K562 (cell line): Measurements from ENCODE around the gene RCOR2. TPM values are rescaled to one million over a fixed set of nuclear protein-coding genes. Genes with fewer than 3 reads are reported as not detected.

Experiments
- BACH1 ChIP-seq: fragments of 200-800 bp; sonication (Bioruptor generic); IDR thresholded peaks from 2 replicates; pipeline ENCODE4 v1.6.1; 2016; ENCODE audit warnings: missing genetic modification characterization, missing compliant biosample characterization
- BRD4 ChIP-seq: fragments of 200-600 bp; sonication (generic); IDR thresholded peaks from 2 replicates; pipeline ENCODE4 v1.6.1; 2017; ENCODE audit warnings: inconsistent platforms
- CHD2 ChIP-seq: IDR thresholded peaks from 2 replicates; pipeline ENCODE4 v1.6.1; 2011; ENCODE audit warnings: low read depth, low read length
- CHD7 ChIP-seq: fragments of 200-600 bp; sonication (generic); IDR thresholded peaks from one replicate; pipeline ENCODE4 v1.6.1; 2012; ENCODE audit warnings: mild to moderate bottlenecking, low read depth, low read length, inconsistent platforms
- GATA2 ChIP-seq: sonication (generic); formaldehyde crosslinking; IDR thresholded peaks from 2 replicates; pipeline ENCODE4 v1.4.0; 2020; ENCODE audit warnings: mild to moderate bottlenecking, missing genetic modification reagents
- KLF6 ChIP-seq: fragments of 250-450 bp; sonication (Bioruptor Pico); IDR thresholded peaks from 2 replicates; pipeline ENCODE4 v1.4.0; 2020; ENCODE audit warnings: mild to moderate bottlenecking, moderate library complexity, borderline replicate concordance
- PHF8 ChIP-seq: fragments of 200-600 bp; sonication (generic); IDR thresholded peaks from 2 replicates; pipeline ENCODE4 v1.6.1; 2012; ENCODE audit warnings: mixed run types, mild to moderate bottlenecking, inconsistent platforms, low read length, moderate library complexity, borderline replicate concordance
- PML ChIP-seq: IDR thresholded peaks from 2 replicates; pipeline ENCODE4 v1.6.1; 2012; ENCODE audit warnings: low read length, inconsistent platforms
- THRB ChIP-seq: fragments of 450-650 bp; formaldehyde crosslinking; conservative IDR thresholded peaks from 2 replicates; pipeline ENCODE4 v1.4.0; 2022; ENCODE audit warnings: mild to moderate bottlenecking, missing genetic modification characterization
- ZNF174 ChIP-seq: fragments of 250-450 bp; sonication (Bioruptor Pico); IDR thresholded peaks from 2 replicates; pipeline ENCODE4 v1.4.0; 2020; ENCODE audit warnings: mild to moderate bottlenecking
- ZNF253 ChIP-seq: fragments of 250-450 bp; sonication (Bioruptor Pico); conservative IDR thresholded peaks from 2 replicates; pipeline ENCODE4 v1.6.1; 2021; ENCODE audit warnings: mild to moderate bottlenecking
- ZNF347 ChIP-seq: fragments of 450-650 bp; formaldehyde crosslinking; IDR thresholded peaks from 2 replicates; pipeline ENCODE4 v1.4.0; 2020; ENCODE audit warnings: low read depth, mild to moderate bottlenecking, moderate library complexity
- ZNF785 ChIP-seq: fragments of 250-450 bp; sonication (Bioruptor Pico); IDR thresholded peaks from 2 replicates; pipeline ENCODE4 v1.4.0; 2020; ENCODE audit warnings: mild to moderate bottlenecking
- polyA plus RNA-seq, 8 experiments: library from polyadenylated mRNA; depleted of rRNA in 4 of 8; stranded (reverse) in 5 of 8; unstranded in 3 of 8; fragments of >200 nt; fragmentation: Nextera tagmentation in 2 of 8; fragmentation: Illumina TruSeq in 1 of 8; extraction: Ambion mirVana in 2 of 8; extraction: Trizol in 1 of 8; gene quantifications; 2 replicates each; pipeline versions ENCODE4 v1.2.1 to v1.2.3, GENCODE V29; 2011 to 2014; ENCODE audit warnings: inconsistent platforms in 1 of 8, missing spikeins in 1 of 8
- total RNA-seq, 7 experiments: library from RNA; depleted of rRNA in 6 of 7; stranded (reverse); fragments of >200 nt in 6 of 7; fragmentation: Illumina TruSeq in 2 of 7; extraction: Trizol in 2 of 7; gene quantifications; 2 replicates each; pipeline versions ENCODE4 v1.2.1 to v1.2.3, GENCODE V29; 2011 to 2021; ENCODE audit warnings: low replicate concordance in 1 of 7
- TF ChIP-seq, protein P1 (sequence below): sonication (generic); formaldehyde crosslinking; IDR thresholded peaks from 2 replicates; pipeline ENCODE4 v1.8.0; 2023; ENCODE audit warnings: mild to moderate bottlenecking, missing genetic modification reagents

The RCOR2 gene
- total and polyA plus RNA-seq, 9 of the 15 experiments (the other 6 are each of a cell fraction or from before 2014, with no cell fraction given): 0.04 to 6.5 (median 2.5) TPM; not detected in 1

- TF ChIP-seq PML (no peak), BRD4 (no peak), ZNF253 (CRISPR knock-in tag) (no peak), ZNF174 (CRISPR knock-in tag) (no peak), PHF8 (no peak), BACH1 (tag) (no peak), ZNF347 (CRISPR knock-in tag) (no peak), THRB (CRISPR knock-in tag) (no peak), GATA2 (CRISPR knock-in tag) (no peak), ZNF785 (CRISPR knock-in tag) (no peak), KLF6 (CRISPR knock-in tag) (no peak; the same call in 1 of the 2 replicates), CHD2 (no peak), CHD7 (no peak)
- TF ChIP-seq, protein P1, sequence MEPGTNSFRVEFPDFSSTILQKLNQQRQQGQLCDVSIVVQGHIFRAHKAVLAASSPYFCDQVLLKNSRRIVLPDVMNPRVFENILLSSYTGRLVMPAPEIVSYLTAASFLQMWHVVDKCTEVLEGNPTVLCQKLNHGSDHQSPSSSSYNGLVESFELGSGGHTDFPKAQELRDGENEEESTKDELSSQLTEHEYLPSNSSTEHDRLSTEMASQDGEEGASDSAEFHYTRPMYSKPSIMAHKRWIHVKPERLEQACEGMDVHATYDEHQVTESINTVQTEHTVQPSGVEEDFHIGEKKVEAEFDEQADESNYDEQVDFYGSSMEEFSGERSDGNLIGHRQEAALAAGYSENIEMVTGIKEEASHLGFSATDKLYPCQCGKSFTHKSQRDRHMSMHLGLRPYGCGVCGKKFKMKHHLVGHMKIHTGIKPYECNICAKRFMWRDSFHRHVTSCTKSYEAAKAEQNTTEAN (CRISPR knock-in tag): no peak
Observed at GRCh38 chr11:63871962-63872799, 44.8 kb downstream of the RCOR2 start (continued).
